Measurements from ENCODE around the gene NRP1.

DNA sequence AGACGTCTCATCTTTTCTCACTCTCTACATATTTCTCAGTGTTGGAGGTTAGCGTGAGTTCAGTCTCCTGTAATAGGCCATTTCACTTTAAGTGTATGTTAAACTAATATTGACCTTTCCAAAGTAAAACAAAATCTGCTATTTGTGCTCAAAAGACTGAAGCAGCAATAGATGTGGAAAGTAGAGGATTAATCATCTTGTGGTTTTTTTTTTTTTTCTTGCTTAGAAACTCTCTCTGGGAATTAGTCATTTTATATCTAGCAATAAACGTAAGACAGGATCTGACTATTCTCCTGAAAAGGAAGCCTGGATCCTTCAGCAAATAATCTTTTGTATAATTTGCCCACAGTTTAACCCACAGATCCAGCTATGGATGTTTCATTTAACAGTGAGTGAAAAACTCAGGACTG is 81.7 kb downstream of the NRP1 start:
- TF ChIP-seq, protein P1, sequence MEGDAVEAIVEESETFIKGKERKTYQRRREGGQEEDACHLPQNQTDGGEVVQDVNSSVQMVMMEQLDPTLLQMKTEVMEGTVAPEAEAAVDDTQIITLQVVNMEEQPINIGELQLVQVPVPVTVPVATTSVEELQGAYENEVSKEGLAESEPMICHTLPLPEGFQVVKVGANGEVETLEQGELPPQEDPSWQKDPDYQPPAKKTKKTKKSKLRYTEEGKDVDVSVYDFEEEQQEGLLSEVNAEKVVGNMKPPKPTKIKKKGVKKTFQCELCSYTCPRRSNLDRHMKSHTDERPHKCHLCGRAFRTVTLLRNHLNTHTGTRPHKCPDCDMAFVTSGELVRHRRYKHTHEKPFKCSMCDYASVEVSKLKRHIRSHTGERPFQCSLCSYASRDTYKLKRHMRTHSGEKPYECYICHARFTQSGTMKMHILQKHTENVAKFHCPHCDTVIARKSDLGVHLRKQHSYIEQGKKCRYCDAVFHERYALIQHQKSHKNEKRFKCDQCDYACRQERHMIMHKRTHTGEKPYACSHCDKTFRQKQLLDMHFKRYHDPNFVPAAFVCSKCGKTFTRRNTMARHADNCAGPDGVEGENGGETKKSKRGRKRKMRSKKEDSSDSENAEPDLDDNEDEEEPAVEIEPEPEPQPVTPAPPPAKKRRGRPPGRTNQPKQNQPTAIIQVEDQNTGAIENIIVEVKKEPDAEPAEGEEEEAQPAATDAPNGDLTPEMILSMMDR (IDR thresholded peaks at IDR 0.05) = no peak
- TF ChIP-seq POLR2A (IDR thresholded peaks at IDR 0.05) (no peak), EP300 (IDR thresholded peaks at IDR 0.05) (no peak)
